Measurements from ENCODE around the gene R3HDM1. TPM values are rescaled to one million over a fixed set of nuclear protein-coding genes. Genes with fewer than 3 reads are reported as not detected.

Gene R3HDM1
- total and polyA plus RNA-seq, 2 of the 4 experiments (the other 2 are of a cell fraction): 5.9 to 38.1 TPM

- H3K27me3 ChIP-seq (ENCODE audit: control insufficient read depth, insufficient read depth, low read length): no peaks in the 10 kb centered on the region
- H2BK120ac ChIP-seq (ENCODE audit: low read depth, low read length): no peak overlapping the region
- H2BK15ac ChIP-seq (ENCODE audit: low read depth, low read length): no peak overlapping the region
- no peak overlapping the region for H2BK20ac ChIP-seq (ENCODE audit: low read depth, low read length)
- H3K14ac ChIP-seq (replicated peaks; ENCODE audit: low read depth, low read length): no peak overlapping the region
- dilution Hi-C loops (cut with HindIII; ENCODE audit: low sequenced_read_pairs, unreplicated experiment) (no loop called here), in situ Hi-C loops (cut with MboI; ENCODE audit: low sequenced_read_pairs) (no loop called here), intact Hi-C loops (cut with micrococcal nuclease) (no loop called here)
- H3K56ac ChIP-seq (ENCODE audit: extremely low read depth, insufficient read depth, low read length): no peak overlapping the region
- H4K5ac ChIP-seq (ENCODE audit: low read depth, low read length): no peak overlapping the region
- H3K4me3 ChIP-seq (ENCODE audit: insufficient read depth, low read depth, low read length): no peak overlapping the region
- no peak overlapping the region for H2AK5ac ChIP-seq (ENCODE audit: low read depth, low read length)
- H3K4me1 ChIP-seq (ENCODE audit: control insufficient read depth, insufficient read depth, low read length): peaks cover 2% of the 10 kb centered on the region; the same call in 1 of the 2 replicates
- no peak overlapping the region for H4K8ac ChIP-seq (ENCODE audit: low read depth in 2 of 2, low read length in 2 of 2)
- H3K9me3 ChIP-seq (ENCODE audit: control insufficient read depth, insufficient read depth, low read length): no peaks in the 10 kb centered on the region
- no peak overlapping the region for H2AK9ac ChIP-seq (replicated peaks; ENCODE audit: low read depth, low read length, poor library complexity)
- no peaks in the 10 kb centered on the region for H4K20me1 ChIP-seq (ENCODE audit: insufficient read depth, low read length)
- H4K91ac ChIP-seq (ENCODE audit: insufficient read depth, low read depth, low read length): no peak overlapping the region
- CTCF ChIA-PET: no interaction called here
- ATAC-seq (ENCODE audit: low read depth) (no peak), DNase-seq (no peak)
- peaks cover 2% of the 10 kb centered on the region for H3K9me1 ChIP-seq (ENCODE audit: insufficient read depth, low read length)
- H3K79me1 ChIP-seq (ENCODE audit: low read depth in 1 of 2, low read length in 2 of 2): peaks cover 0 to 2% of the 10 kb centered on the region in 2 experiments; a peak in 1 of 4 replicates
- H3K18ac ChIP-seq (ENCODE audit: low read depth, low read length): no peak overlapping the region
- POLR2A ChIA-PET (ENCODE audit: unreplicated experiment): no interaction called here
- no peak overlapping the region for H2BK5ac ChIP-seq (ENCODE audit: low read depth, low read length, poor library complexity, severe bottlenecking)
- H3K36me3 ChIP-seq (ENCODE audit: control insufficient read depth, insufficient read depth, low read length): no peaks in the 10 kb centered on the region
- no peak overlapping the region for H3K9ac ChIP-seq (ENCODE audit: low read depth, low read length)
- BruUV-seq (replicated peaks): no TSS peak
- TF ChIP-seq POLR2A (IDR thresholded peaks at IDR 0.05; ENCODE audit: low read depth, low read length) (no peak), FOS (IDR thresholded peaks at IDR 0.05; ENCODE audit: low read depth, low read length) (no peak), MAZ (IDR thresholded peaks at IDR 0.05; ENCODE audit: borderline replicate concordance, low read depth, low read length) (no peak), CEBPB (IDR thresholded peaks at IDR 0.05; ENCODE audit: low read depth, low read length) (no peak), CHD1 (IDR thresholded peaks at IDR 0.05; ENCODE audit: low read depth, low read length) (no peak), MXI1 (IDR thresholded peaks at IDR 0.05; ENCODE audit: borderline replicate concordance, low read depth, low read length) (no peak), BHLHE40 (IDR thresholded peaks at IDR 0.05; ENCODE audit: low read depth, low read length) (no peak), RCOR1 (IDR thresholded peaks at IDR 0.05; ENCODE audit: insufficient replicate concordance, low read length) (no peak), RFX5 (IDR thresholded peaks at IDR 0.05; ENCODE audit: low read depth, low read length) (no peak)
- TF ChIP-seq, protein P1, sequence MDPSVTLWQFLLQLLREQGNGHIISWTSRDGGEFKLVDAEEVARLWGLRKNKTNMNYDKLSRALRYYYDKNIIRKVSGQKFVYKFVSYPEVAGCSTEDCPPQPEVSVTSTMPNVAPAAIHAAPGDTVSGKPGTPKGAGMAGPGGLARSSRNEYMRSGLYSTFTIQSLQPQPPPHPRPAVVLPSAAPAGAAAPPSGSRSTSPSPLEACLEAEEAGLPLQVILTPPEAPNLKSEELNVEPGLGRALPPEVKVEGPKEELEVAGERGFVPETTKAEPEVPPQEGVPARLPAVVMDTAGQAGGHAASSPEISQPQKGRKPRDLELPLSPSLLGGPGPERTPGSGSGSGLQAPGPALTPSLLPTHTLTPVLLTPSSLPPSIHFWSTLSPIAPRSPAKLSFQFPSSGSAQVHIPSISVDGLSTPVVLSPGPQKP (IDR thresholded peaks at IDR 0.05; ENCODE audit: borderline replicate concordance, low read depth, low read length): no peak
- TF ChIP-seq, protein P2, sequence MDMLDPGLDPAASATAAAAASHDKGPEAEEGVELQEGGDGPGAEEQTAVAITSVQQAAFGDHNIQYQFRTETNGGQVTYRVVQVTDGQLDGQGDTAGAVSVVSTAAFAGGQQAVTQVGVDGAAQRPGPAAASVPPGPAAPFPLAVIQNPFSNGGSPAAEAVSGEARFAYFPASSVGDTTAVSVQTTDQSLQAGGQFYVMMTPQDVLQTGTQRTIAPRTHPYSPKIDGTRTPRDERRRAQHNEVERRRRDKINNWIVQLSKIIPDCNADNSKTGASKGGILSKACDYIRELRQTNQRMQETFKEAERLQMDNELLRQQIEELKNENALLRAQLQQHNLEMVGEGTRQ (IDR thresholded peaks at IDR 0.05; ENCODE audit: low read depth, low read length): no peak
- H3K4me2 ChIP-seq (ENCODE audit: low read depth, low read length): no peak overlapping the region
- H3K27ac ChIP-seq (ENCODE audit: insufficient read depth, low read length): no peak overlapping the region
- no peak overlapping the region for H3K4ac ChIP-seq (ENCODE audit: low read depth, low read length)
- H2AFZ ChIP-seq (replicated peaks; ENCODE audit: low read length, poor library complexity): no peak overlapping the region
- no peak overlapping the region for H3K23ac ChIP-seq (ENCODE audit: low read depth, low read length)
These were observed 157.7 kb downstream of the R3HDM1 start for GRCh38 chr2:135688978-135689377.
